ENCODE measurements around the gene SEC61B.

DNA sequence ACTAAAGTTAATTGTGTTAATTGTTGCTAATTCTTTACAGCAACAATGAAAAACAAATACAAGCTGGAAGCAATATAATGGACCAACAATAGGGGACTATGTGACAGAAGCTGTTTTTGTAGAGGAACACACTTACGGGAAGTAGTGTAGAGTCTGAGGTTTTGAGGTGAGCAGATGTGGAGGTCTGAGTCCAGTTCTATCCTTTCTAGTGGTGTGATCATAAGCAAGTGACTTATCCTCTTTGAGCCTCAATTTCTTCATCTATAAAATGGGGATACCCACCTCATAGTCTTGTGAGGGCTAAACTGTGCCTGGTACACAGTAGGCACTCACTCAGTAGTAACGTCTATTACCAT, 28.6 kb upstream of the SEC61B start:
- TF ChIP-seq POLR2A (IDR thresholded peaks at IDR 0.05): no peak
- TF ChIP-seq, protein P1, sequence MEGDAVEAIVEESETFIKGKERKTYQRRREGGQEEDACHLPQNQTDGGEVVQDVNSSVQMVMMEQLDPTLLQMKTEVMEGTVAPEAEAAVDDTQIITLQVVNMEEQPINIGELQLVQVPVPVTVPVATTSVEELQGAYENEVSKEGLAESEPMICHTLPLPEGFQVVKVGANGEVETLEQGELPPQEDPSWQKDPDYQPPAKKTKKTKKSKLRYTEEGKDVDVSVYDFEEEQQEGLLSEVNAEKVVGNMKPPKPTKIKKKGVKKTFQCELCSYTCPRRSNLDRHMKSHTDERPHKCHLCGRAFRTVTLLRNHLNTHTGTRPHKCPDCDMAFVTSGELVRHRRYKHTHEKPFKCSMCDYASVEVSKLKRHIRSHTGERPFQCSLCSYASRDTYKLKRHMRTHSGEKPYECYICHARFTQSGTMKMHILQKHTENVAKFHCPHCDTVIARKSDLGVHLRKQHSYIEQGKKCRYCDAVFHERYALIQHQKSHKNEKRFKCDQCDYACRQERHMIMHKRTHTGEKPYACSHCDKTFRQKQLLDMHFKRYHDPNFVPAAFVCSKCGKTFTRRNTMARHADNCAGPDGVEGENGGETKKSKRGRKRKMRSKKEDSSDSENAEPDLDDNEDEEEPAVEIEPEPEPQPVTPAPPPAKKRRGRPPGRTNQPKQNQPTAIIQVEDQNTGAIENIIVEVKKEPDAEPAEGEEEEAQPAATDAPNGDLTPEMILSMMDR (IDR thresholded peaks at IDR 0.05): no peak
